ENCODE measurements around the gene MAGED4B.
"Not testable (repeated sequence)": the region's sequence is repeated elsewhere in the genome, so short reads cannot be mapped to it uniquely, and the experiment has no call there.

Gene MAGED4B
- long read RNA-seq, donor 1, partial matches to known transcripts = 28 of 29 reads
- long read RNA-seq, donor 1, other reads (novel, unspliced or antisense) = 0 of 29 reads
- long read RNA-seq, donor 2, partial matches to known transcripts = 0 of 2 reads
- long read RNA-seq, donor 2, other reads (novel, unspliced or antisense) = 0 of 2 reads
- long read RNA-seq, donor 3, partial matches to known transcripts = 9 of 9 reads
- long read RNA-seq, donor 3, other reads (novel, unspliced or antisense) = 0 of 9 reads
- long read RNA-seq, donor 4, partial matches to known transcripts = 25 of 27 reads
- long read RNA-seq, donor 4, other reads (novel, unspliced or antisense) = 0 of 27 reads
- long read RNA-seq, donor 5, transcript MAGED4B-201 (13 exons, 2,578 nt) = major isoform, 5 of 36 reads
- long read RNA-seq, donor 5, partial matches to known transcripts = 29 of 36 reads
- long read RNA-seq, donor 5, other reads (novel, unspliced or antisense) = 0 of 36 reads
- long read RNA-seq, donor 6, partial matches to known transcripts = 21 of 23 reads
- long read RNA-seq, donor 6, other reads (novel, unspliced or antisense) = 0 of 23 reads
- long read RNA-seq, donor 7, partial matches to known transcripts = 77 of 77 reads
- long read RNA-seq, donor 7, other reads (novel, unspliced or antisense) = 0 of 77 reads
- long read RNA-seq, donor 8, partial matches to known transcripts = 23 of 23 reads
- long read RNA-seq, donor 8, other reads (novel, unspliced or antisense) = 0 of 23 reads

GRCh38 chrX:52068666-52069640 is at the start of gene MAGED4B:
Gene MAGED4B (minus strand): TSS chrX:52069183. CDS start chrX:52068172, 1,011 bp downstream.
- not testable (repeated sequence) for DNase-seq

- no peak for DNase-seq
These were observed 49.3 kb upstream of the MAGED4B start for GRCh38 chrX:52118262-52118661.

GRCh38 chrX:52082578-52082977 is 13.6 kb upstream of the MAGED4B start:
- DNase-seq = no peak

GRCh38 chrX:52078131-52078530 is 9.1 kb upstream of the MAGED4B start:
- no peak for DNase-seq

GRCh38 chrX:52042288-52042687 is 26.7 kb downstream of the MAGED4B start:
- DNase-seq = not testable (repeated sequence)

- DNase-seq = no peak
These were observed 34.8 kb downstream of the MAGED4B start for GRCh38 chrX:52034211-52034610.

- DNase-seq = no peak
These were observed 37.6 kb downstream of the MAGED4B start for GRCh38 chrX:52031371-52031770.

GRCh38 chrX:52015794-52016193 is 53.2 kb downstream of the MAGED4B start:
- DNase-seq = no peak

Measured in right kidney (tissue), 9 donors.